Measurements from ENCODE around the gene STARD9. TPM values are rescaled to one million over a fixed set of nuclear protein-coding genes. Genes with fewer than 3 reads are reported as not detected.

Gene STARD9
- total RNA-seq: 1 to 10 TPM; 2.7 to 9.6 (median 6.1) TPM
- polyA plus RNA-seq: 10 to 100 TPM in 1 of 2 donors, 1 to 10 TPM in 1; 2.3 to 15.7 TPM
- long read RNA-seq, donor 1, partial matches to known transcripts: 5 of 8 reads
- long read RNA-seq, donor 1, other reads (novel, unspliced or antisense): 3 of 8 reads
- long read RNA-seq, donor 2, partial matches to known transcripts: 0 of 3 reads
- long read RNA-seq, donor 2, other reads (novel, unspliced or antisense): 3 of 3 reads
- long read RNA-seq, donor 3, partial matches to known transcripts: 3 of 5 reads
- long read RNA-seq, donor 3, other reads (novel, unspliced or antisense): 2 of 5 reads

- peak; percentile 98 to 99 for DNase-seq
- intact Hi-C loops (cut with DNase I): loop anchor here in 1 of 10 donors (1.0 to 10.0 kb wide), 4 partner anchors 13 to 81 kb away; partner anchors contain the start of genes HAUS2, LRRC57, SNAP23 and ZNF106
- peaks cover 0 to 2% (median 0%) of the 10 kb centered on the region in 9 donors for H3K36me3 ChIP-seq
- peak within 1 kb of the TSS; percentile 37 to 95 (median 90) for H3K27ac ChIP-seq
- peak within 1 kb of the TSS; percentile 47 to 96 (median 91) for H3K4me3 ChIP-seq
- ATAC-seq: peak; percentile 96 to 99 (median 97)
- peaks cover 0 to 50% (median 44%) of the 10 kb centered on the region in 9 donors for H3K4me1 ChIP-seq
- 0% methylated on average over 81 to 95 of the region's 95 CpGs for WGBS, 2 donors
- H3K27me3 ChIP-seq: no peaks in the 10 kb centered on the region
- peak in 1 of 9 donors; percentile 28 for TF ChIP-seq CTCF (IDR thresholded peaks at IDR 0.05)
- H3K9me3 ChIP-seq: no peaks in the 10 kb centered on the region
These were observed at the start of gene STARD9 for GRCh38 chr15:42575188-42576039. Gene STARD9 (plus strand): TSS chr15:42575606. CDS start chr15:42575716, 110 bp downstream.

- H3K9me3 ChIP-seq: no peaks in the 10 kb centered on the region
- 96 to 97% methylated on average over 3 of the region's 3 CpGs for WGBS, 2 donors
- H3K27ac ChIP-seq: no peak overlapping the region
- DNase-seq (no peak), ATAC-seq (no peak)
- peaks cover 0 to 97% (median 42%) of the 10 kb centered on the region in 9 donors for H3K36me3 ChIP-seq
- H3K27me3 ChIP-seq: no peaks in the 10 kb centered on the region
- intact Hi-C loops (cut with DNase I): no loop called here
- no peak overlapping the region for H3K4me3 ChIP-seq
- H3K4me1 ChIP-seq: no peaks in the 10 kb centered on the region
- no peak for TF ChIP-seq CTCF (IDR thresholded peaks at IDR 0.05)
These were observed 46.4 kb upstream of the STARD9 start for GRCh38 chr15:42528970-42529369.

GRCh38 chr15:42533246-42533645 is 42.2 kb upstream of the STARD9 start:
- intact Hi-C loops (cut with DNase I): no loop called here
- ATAC-seq: no peak
- H3K9me3 ChIP-seq: no peaks in the 10 kb centered on the region
- H3K27me3 ChIP-seq: no peaks in the 10 kb centered on the region
- peaks cover 0 to 99% (median 36%) of the 10 kb centered on the region in 9 donors for H3K36me3 ChIP-seq
- DNase-seq: no peak
- no peaks in the 10 kb centered on the region for H3K4me1 ChIP-seq
- TF ChIP-seq CTCF (IDR thresholded peaks at IDR 0.05): no peak
- H3K27ac ChIP-seq: no peak overlapping the region
- 91 to 94% methylated on average over 1 of the region's 1 CpG for WGBS, 2 donors
- no peak overlapping the region for H3K4me3 ChIP-seq
